ENCODE results near the gene C22orf42.

DNA sequence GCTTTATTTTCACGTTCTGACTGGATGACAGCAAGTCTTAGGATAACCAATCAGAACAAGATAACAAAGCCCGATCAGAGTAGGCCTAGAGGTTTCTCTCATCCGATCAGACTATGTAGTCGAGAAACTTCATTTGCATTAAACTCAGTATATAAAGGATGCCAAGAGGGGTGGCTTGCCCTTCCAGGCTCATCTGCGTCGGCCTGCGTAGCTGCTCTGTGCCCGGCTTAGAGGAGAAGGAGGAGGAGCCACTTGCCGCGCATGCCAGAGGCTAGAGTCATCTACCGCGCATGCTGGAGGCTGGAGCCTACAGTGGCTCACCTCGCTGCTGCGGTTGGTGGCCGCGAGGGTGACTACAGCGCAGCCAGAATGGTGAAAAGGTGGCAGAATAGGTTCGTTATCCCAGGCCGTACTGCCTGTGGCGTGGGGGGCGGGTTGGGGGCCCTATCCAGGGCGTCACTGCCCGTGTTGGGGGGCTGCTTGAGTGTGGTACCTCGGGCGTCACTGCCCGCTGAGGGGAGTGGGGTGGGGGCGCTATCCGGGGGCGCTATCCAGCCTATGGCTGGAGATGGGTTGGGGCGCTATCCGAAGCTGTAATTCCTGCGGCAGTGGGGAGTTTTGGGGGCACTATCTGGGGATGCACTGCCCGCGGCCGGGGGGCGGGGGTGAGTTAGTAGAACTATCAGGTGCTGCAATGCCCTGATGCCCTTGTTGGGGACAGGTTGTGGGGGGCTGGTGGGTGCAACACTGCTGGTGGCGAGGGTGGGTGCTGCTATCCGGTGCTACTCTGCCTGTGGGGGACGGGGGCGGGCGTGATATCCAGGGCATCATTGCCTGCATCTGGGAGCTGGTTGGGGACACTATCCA lies 46.0 kb upstream of the C22orf42 start, which contains the start of gene RFPL2:
- TF ChIP-seq, protein P1, sequence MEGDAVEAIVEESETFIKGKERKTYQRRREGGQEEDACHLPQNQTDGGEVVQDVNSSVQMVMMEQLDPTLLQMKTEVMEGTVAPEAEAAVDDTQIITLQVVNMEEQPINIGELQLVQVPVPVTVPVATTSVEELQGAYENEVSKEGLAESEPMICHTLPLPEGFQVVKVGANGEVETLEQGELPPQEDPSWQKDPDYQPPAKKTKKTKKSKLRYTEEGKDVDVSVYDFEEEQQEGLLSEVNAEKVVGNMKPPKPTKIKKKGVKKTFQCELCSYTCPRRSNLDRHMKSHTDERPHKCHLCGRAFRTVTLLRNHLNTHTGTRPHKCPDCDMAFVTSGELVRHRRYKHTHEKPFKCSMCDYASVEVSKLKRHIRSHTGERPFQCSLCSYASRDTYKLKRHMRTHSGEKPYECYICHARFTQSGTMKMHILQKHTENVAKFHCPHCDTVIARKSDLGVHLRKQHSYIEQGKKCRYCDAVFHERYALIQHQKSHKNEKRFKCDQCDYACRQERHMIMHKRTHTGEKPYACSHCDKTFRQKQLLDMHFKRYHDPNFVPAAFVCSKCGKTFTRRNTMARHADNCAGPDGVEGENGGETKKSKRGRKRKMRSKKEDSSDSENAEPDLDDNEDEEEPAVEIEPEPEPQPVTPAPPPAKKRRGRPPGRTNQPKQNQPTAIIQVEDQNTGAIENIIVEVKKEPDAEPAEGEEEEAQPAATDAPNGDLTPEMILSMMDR (IDR thresholded peaks at IDR 0.05; ENCODE audit: low read depth, low read length), result no peak
- TF ChIP-seq EZH2phosphoT487 (IDR thresholded peaks at IDR 0.05; ENCODE audit: low read depth), result no peak

All from OCI-LY3 (cell line).